ENCODE data around the gene AKAP10.

GRCh38 chr17:20022701-20023100 is 45.1 kb upstream of the AKAP10 start:
- TF ChIP-seq POLR2A (IDR thresholded peaks at IDR 0.05; ENCODE audit: low read length) = no peak
- TF ChIP-seq GATA1 (IDR thresholded peaks at IDR 0.05; ENCODE audit: low read depth, low read length) = no peak

All from erythroblast (primary cell).